Endodermal cell (in vitro differentiated cells): ENCODE measurements around the gene CD58. TPM values are rescaled to one million over a fixed set of nuclear protein-coding genes. Genes with fewer than 3 reads are reported as not detected.

Source experiments
- DNase-seq: peaks from one replicate; pipeline ENCODE4 v3.0.0-alpha.2; 2017
- H3K27ac ChIP-seq: 2 replicates; pipeline ENCODE4 v1.5.1; 2013; ENCODE audit warnings: mild to moderate bottlenecking, low read depth, low read length, moderate library complexity
- H3K27me3 ChIP-seq: 2 replicates; pipeline ENCODE4 v1.6.1; 2013; ENCODE audit warnings: mild to moderate bottlenecking, low read length, moderate library complexity; ENCODE audit not compliant: insufficient read depth, control insufficient read depth, poor library complexity, severe bottlenecking
- H3K36me3 ChIP-seq: 2 replicates; pipeline ENCODE4 v1.7.0; 2013; ENCODE audit warnings: mild to moderate bottlenecking, low read length, moderate library complexity; ENCODE audit not compliant: control insufficient read depth, insufficient read depth
- H3K4me1 ChIP-seq: one replicate; pipeline ENCODE4 v1.7.0; 2013; ENCODE audit warnings: low read length; ENCODE audit not compliant: control insufficient read depth, insufficient read depth
- H3K4me3 ChIP-seq: 2 replicates; pipeline ENCODE4 v1.5.1; 2013; ENCODE audit warnings: mild to moderate bottlenecking, low read length, moderate library complexity
- H3K9ac ChIP-seq: 2 replicates; pipeline ENCODE4 v1.6.1; 2013; ENCODE audit warnings: mild to moderate bottlenecking, low read length, moderate library complexity; ENCODE audit not compliant: poor library complexity, severe bottlenecking; ENCODE audit errors: extremely low read depth
- H3K9me3 ChIP-seq: 2 replicates; pipeline ENCODE4 v1.6.1; 2013; ENCODE audit warnings: mild to moderate bottlenecking, low read length, moderate library complexity; ENCODE audit not compliant: control insufficient read depth
- H3K27ac Mint-ChIP-seq: 2 replicates; pipeline ENCODE4 v1.8.0; 2020; ENCODE audit warnings: mixed read lengths
- H3K27me3 Mint-ChIP-seq: 2 replicates; pipeline ENCODE4 v1.8.0; 2021; ENCODE audit warnings: mild to moderate bottlenecking, mixed read lengths; ENCODE audit not compliant: insufficient read depth
- H3K36me3 Mint-ChIP-seq: 2 replicates; pipeline ENCODE4 v1.8.0; 2020; ENCODE audit warnings: low read depth, mixed read lengths
- H3K4me1 Mint-ChIP-seq: 2 replicates; pipeline ENCODE4 v1.8.0; 2020; ENCODE audit warnings: mixed read lengths
- H3K4me3 Mint-ChIP-seq: 2 replicates; pipeline ENCODE4 v1.8.0; 2020; ENCODE audit warnings: mild to moderate bottlenecking, moderate library complexity, mixed read lengths
- H3K9me3 Mint-ChIP-seq: 2 replicates; pipeline ENCODE4 v1.8.0; 2020; ENCODE audit warnings: mild to moderate bottlenecking, mixed read lengths
- CTCF ChIP-seq: fragments of 200-600 bp; sonication (generic); conservative IDR thresholded peaks from 2 replicates; pipeline ENCODE4 v1.5.0; 2021; ENCODE audit warnings: antibody characterized with exemption, mild to moderate bottlenecking
- WGBS, 2 experiments: methylation state at CpG; one replicate each; pipeline versions ENCODE4 v1.1.5 to v1.1.7; 2013; ENCODE audit warnings: missing lambda C conversion rate in 2 of 2, mixed read lengths in 1 of 2; ENCODE audit not compliant: insufficient coverage in 1 of 2, insufficient read length in 1 of 2; 5-methylcytosine and 5-hydroxymethylcytosine counted together
- total RNA-seq, 2 donors: library from RNA; stranded (reverse); fragmentation: NEBNext Ultra II Directional in 1 of 2; extraction: Animal tissue kit (Norgen Biotek cat#: 25700) in 1 of 2; gene quantifications; 2 replicates in 1 of 2; 3 replicates in 1 of 2; pipeline ENCODE4 v1.2.1, GENCODE V29; 2021

The CD58 gene
- total RNA-seq, 2 donors from 2014 or later = 4.6 to 5.9 TPM

DNA sequence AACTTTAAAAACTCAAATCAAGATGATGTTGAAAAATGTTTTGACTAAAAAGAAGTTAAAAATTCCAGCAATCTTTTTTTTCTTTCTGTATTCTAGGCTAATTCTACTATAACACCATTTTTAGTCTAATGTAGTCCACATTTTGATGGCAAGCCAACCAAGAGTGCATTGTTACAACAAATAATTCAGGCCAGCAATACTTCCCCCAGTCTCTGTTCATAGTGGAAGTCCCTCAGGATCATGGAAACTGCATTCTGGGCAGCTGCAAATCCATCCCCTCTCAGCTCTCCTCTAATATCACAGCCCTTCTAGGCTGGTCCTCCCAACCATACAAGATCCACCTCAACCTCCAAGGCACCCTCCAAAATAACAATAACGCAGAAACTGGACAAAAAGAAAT, 7.8 kb upstream of the CD58 start:
- DNase-seq = no peak

GRCh38 chr1:116577759-116578314, 7.0 kb upstream of the CD58 start:
- Histone ChIP-seq H3K27ac (no peak overlapping the region), H3K4me1 (peaks cover 7% of the 10 kb centered on the region), H3K27me3 (no peaks in the 10 kb centered on the region), H3K9me3 (no peaks in the 10 kb centered on the region), H3K9ac (no peak overlapping the region), H3K4me3 (no peak overlapping the region), H3K36me3 (no peaks in the 10 kb centered on the region)
- peaks cover 3% of the 10 kb centered on the region for H3K4me1 Mint-ChIP-seq
- no peaks in the 10 kb centered on the region for H3K27me3 Mint-ChIP-seq
- 91 to 95% methylated on average over 4 to 5 of the region's 5 CpGs for WGBS, 2 experiments
- H3K4me3 Mint-ChIP-seq = no peak overlapping the region
- H3K27ac Mint-ChIP-seq = no peak overlapping the region
- peaks cover 14% of the 10 kb centered on the region for H3K36me3 Mint-ChIP-seq
- H3K9me3 Mint-ChIP-seq = no peaks in the 10 kb centered on the region
- DNase-seq = no peak
- TF ChIP-seq CTCF = no peak

More for the DNA sequence above, 7.8 kb upstream of the CD58 start:
- Mint-ChIP-seq H3K27me3 (no peaks in the 10 kb centered on the region), H3K4me1 (peaks cover 3% of the 10 kb centered on the region), H3K27ac (no peak overlapping the region), H3K4me3 (no peak overlapping the region), H3K9me3 (no peaks in the 10 kb centered on the region), H3K36me3 (peaks cover 16% of the 10 kb centered on the region)
- Histone ChIP-seq H3K9me3 (no peaks in the 10 kb centered on the region), H3K27ac (no peak overlapping the region), H3K4me3 (no peak overlapping the region), H3K9ac (no peak overlapping the region), H3K36me3 (no peaks in the 10 kb centered on the region), H3K4me1 (peaks cover 7% of the 10 kb centered on the region), H3K27me3 (no peaks in the 10 kb centered on the region)
- 90% methylated on average over 1 of the region's 1 CpG; no CpG with 5 or more reads in 1 of the 2 experiments for WGBS, 2 experiments
- no peak for TF ChIP-seq CTCF

GRCh38 chr1:116574581-116575291, 3.9 kb upstream of the CD58 start:
- H3K27me3 Mint-ChIP-seq = peaks cover 12% of the 10 kb centered on the region
- H3K4me3 ChIP-seq = no peak overlapping the region
- H3K4me1 Mint-ChIP-seq = peaks cover 16% of the 10 kb centered on the region
- no peaks in the 10 kb centered on the region for H3K9me3 ChIP-seq
- peaks cover 7% of the 10 kb centered on the region for H3K4me1 ChIP-seq
- H3K36me3 Mint-ChIP-seq = peaks cover 14% of the 10 kb centered on the region
- H3K9ac ChIP-seq = no peak overlapping the region
- TF ChIP-seq CTCF = peak; percentile 91
- peaks cover 13% of the 10 kb centered on the region for H3K27me3 ChIP-seq
- no peaks in the 10 kb centered on the region for H3K36me3 ChIP-seq
- no peak overlapping the region for H3K27ac Mint-ChIP-seq
- H3K9me3 Mint-ChIP-seq = no peaks in the 10 kb centered on the region
- peak; percentile 80 for DNase-seq
- no peak overlapping the region for H3K27ac ChIP-seq
- no peak overlapping the region for H3K4me3 Mint-ChIP-seq
- 46 to 51% methylated on average over 9 to 11 of the region's 11 CpGs for WGBS, 2 experiments
